OCI-M1 (cell line): ENCODE results near the gene SERINC5.
"Not testable (repeated sequence)": the region's sequence is repeated elsewhere in the genome, so short reads cannot be mapped to it uniquely, and the experiment has no call there.

Source experiments
- DNase-seq: peaks from one replicate; lab custom pipeline; 2025; lab: John Stamatoyannopoulos, UW

SERINC5 gene

DNA sequence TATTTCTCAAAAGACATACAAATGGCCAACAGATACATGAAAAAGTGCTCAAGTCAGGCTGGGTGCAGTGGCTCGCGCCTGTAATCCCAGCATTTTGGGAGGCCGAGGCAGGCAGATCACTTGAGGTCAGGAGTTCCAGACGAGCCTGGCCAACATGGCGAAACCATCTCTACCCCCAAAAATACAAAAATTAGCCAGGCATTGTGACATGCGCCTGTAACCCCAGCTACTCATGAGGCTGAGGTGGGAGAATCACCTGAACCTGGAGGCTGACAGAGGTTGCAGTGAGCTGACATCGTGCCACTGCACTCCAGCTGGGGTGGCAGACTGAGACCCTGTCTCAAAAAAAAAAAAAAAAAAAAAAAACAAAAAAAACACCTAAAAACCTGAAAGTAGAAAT is 119.0 kb downstream of the SERINC5 start:
- DNase-seq: not testable (repeated sequence)

DNA sequence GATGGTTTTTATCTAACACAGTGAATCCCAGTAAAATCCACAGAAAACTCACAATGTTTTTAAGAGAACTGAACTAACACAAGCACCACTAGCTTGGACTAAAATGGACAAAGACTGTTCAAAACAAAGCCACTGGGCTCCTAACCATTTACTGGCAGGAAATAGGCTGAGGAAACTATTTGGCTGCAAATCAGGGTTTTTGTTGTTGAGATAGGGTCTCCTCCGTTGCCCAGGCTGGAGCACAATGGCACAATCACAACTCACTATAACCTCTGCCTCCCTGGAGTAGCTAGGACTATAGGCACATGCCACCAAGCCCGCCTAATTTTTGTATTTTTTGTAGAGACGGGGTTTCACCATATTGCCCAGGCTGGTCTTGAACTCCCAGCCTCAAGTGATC is 121.0 kb downstream of the SERINC5 start:
- DNase-seq: no peak

DNA sequence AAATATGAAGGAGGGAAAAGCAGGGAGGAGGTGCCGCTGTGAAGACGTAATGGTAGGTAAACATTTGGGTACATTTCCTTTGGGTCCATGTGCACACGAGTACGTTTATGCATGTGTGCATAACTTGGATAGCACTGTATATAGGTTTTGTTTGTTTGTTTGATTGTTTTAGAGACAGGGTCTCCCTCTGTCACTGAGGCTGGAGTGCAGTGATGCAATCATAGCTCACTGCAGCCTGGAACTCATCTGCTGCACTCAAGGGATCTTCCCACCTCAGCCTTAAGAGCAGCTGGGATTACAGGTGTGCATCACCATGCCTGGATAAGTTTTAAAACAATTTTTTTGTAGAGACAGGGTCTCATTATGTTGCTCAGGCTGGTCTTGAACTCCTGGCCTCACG is 126.7 kb downstream of the SERINC5 start:
- no peak for DNase-seq

DNA sequence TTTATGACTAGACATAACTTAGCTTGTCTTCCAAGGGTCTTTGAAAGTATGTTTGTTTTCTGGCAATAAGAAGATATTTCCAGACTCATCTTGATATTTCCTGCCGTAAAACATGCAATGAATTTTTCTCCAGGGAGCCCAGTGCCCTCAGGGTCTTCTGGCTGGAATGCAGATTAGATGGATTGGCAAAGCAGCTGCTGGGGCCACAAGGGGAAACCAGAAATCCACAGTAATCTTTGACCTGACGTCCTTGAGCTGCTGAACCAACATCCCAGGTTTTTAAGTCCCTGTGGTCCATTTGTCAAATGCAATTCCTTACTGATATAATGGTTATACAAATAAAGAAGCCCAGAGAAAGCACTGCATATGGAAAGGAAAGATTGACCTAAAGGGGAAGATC is 127.7 kb downstream of the SERINC5 start:
- DNase-seq: no peak

DNA sequence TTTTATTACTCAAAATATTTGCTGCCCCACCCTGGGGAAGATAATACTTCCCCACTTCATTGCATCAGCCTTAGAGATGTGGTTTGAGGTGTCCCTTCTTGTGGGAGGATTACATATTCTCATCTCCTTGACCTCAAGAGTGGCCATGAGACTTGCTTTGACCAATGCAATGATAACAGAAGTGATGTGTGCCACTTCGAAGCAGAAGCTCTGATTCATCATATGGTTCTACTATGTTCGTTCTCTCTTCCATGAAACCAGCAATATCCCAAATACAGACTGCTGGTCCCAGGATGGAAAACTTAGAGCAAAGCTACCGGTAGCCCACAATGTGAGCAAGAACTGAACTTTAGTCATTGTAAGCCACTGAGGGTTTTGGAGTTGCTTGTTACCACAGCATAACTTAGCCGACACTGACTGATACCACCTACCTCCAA is 128.7 kb downstream of the SERINC5 start:
- peak; percentile 80 for DNase-seq

DNA sequence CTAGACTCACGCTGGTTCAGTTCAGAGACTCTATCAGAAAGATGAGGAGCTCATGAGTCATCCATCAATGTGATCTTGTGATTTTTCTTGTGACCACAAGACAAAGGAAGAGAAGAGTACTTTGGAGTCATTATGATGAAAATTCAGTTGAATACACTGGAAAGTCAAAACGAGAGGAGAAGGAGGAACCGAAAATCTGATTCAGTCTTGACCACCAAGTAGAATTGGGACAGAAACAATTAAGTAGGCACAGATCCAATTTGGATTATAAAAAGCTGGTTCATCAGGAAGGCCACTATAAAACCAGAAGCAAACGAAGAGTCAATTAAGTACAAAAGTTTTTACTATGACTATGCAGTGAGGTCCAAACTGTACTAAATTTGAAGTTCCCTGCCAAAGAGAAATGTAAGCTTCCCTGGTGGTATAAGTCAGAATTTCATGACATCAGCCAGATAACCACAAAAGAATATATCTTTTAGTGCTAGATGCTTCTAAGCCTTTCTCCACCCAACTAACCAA is 129.8 kb downstream of the SERINC5 start:
- peak; percentile 47 for DNase-seq

DNA sequence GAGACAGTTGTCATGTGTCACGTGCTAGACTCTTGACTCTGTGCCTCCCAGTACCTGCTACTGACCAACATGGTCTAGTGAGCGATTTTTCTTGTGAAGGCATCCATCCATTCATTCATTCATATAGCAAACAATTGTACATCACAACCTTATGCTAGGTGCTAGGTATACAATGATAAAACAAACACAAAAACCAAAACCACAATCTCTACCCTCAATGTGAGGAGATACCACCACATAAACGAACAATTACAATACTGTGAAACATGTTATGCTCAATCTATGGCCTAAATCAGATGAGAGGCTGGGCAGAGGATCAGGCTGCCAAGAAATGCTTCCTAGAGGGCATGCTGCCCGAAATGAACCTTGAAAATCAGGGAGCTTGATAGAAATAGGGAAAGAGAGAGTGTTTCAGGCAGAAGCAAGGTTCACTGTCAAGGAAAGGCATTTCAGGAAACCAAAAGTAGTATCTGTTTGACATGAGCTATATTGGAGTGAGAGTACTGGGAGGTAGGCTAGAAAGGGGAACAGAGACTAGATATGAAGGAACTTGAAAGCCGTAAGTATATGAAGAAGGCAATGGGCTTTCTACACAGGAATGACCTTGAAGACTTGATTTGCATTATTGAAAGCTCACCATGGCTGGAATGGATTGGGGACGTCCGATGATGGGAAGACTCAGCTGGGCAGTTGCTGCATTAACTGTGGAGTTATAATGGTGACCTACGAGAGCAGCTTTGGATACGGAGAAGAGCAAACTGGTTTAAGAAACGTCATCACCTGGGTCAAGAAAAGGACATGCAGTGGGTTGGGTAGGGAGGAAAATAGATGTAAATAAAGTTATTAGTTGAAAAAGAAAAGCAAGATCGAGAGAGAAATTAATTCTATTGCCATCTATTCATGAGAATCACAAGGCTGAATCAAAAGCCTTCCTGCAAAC is 130.6 kb downstream of the SERINC5 start:
- no peak for DNase-seq

DNA sequence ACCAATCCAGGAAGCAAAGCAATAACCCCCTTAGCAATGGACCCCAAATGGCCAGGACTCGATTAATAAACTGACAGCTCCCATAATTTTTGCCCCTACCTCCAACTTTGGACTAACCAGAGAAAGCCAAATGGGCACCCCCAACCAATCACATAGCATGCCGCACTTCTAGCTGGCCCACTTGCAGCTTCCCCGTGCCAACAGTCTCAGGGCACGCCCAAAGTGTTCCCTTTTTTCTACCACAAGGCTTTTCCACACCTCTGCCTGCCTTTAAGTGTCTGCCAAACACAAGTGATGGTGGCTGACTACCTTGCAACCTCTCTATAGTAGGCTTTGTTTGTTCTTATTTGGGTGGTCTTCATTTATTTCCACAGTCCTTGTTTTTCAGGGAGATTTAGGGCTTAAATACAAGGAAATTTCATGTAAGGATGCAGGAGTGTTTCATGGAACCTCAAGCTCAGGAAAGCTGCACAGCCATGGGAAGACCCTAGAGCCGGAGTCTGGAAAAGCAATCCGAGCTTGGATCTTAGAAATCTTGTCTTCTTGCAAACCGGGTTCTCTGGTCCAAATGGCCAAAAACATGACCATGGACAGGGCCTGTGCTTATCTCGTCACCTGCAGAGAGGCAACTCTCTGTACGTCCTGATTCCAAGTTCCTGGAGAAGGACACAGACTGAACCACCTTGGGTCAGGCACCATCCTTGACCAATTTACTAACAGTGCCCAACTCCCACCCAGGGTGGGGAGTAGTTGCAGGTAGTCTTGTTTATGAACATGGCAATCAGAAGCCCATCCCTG is 131.5 kb downstream of the SERINC5 start:
- no peak for DNase-seq

DNA sequence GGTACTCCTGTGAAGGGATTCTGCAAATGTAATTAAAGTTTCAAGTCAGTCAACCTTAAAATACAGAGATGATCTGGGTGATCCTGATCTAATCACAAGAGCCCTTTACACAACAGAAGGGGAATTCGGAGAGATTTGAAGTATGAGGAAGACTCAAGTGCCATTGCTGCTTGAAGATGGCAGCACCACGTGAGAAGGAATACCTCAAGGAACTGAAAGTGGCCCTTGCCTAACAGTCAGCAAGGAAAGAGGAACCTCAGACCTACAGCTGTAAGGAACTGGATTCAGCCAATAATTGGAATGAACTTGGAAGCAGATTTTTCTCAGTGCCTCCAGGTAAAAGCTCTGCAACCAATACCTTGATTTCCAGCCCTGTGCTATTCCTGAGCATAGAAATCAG is 133.3 kb downstream of the SERINC5 start:
- peak; percentile 43 for DNase-seq

DNA sequence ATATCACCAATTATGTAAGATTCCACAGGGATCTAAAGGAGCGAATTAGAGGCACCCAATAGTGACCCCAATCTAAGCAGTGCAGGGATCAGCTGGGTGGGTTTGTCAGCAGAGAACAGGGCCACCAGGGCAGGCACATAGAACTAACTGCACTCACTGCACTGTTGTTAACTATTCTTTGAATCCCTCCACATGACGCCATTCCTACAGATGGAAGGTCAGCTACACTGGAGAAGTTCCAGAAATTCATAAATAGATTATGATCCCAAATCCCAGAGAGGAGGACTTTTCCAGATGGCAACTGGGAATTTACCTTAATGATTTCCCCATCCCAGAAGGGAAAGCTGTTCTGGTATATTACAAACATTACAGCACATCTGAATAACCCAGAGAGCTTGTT is 136.5 kb downstream of the SERINC5 start:
- DNase-seq: no peak

DNA sequence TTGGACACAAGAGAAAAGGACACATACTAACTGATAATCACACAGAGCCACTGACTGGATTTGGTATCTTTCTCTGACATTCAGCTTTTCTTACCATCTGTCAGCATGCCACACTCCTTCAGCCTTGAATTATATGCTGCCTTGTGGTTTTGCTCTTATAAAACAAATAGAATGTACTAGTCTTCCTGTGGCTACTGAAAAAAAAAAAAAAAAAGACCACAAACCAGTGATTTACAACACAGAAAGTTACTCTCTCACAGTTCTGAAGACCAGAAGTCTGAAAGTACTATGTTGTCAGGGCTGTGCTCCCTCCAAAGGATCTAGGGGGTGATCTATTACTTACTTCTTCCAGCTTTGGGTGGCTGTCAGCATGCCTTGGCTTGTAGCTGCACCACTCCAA is 138.4 kb downstream of the SERINC5 start:
- no peak for DNase-seq

DNA sequence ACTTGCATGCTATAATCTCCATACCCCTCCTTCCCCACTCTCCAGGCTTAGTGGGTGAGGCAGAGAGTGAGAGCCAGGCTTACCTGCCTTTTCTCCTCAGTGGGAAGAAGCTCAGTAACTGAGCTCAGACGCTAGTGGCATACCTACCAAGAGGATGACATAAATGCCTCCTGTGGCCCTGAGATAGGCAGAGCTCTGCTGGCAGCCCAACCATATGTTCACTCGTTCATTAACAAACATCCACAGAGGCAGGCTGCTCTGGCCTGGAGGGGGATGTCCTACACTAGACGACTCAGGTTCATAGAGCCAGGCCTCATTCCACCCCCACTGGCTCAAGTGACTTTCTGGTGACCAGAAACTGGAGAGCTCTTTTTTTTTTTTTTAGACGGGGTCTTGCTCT is 139.4 kb downstream of the SERINC5 start:
- DNase-seq: no peak

DNA sequence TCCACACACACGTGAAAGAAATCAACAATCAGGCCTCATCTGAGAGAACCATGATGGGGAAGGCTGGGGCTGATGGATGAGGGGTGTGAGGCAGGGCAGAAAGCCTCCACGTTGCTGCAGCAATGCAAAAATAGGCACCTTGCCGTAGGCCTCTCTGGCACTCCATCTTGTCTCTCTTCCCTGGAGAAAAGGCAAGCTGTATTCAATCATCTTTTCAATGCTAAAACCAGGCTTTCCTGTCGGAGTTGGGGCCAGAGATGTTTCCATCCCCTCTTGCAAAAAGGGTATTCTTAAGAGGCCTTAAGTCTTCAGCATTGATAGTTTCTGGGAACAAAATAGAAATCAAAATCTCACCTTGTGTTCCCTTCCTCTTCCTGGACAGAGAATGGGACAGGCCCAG is 139.8 kb downstream of the SERINC5 start:
- no peak for DNase-seq

DNA sequence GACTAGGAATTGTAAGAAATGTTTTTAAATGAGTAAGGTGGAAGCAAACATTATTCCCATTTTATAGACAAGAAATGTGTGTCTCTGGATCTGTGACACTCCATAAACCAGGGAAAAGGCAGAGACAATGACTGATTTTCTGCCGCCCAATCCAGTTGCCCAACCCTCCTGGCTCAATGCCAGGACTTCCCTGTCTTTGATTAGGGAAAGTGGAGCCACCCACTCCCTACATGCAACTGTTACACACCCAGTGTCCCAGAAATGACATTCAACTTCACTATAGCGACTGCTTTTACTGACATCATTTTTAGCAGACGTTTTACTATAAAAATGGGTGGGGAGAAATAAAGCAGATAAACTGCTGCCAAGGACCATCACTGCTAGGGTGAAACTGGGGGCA is 141.0 kb downstream of the SERINC5 start:
- DNase-seq: no peak

DNA sequence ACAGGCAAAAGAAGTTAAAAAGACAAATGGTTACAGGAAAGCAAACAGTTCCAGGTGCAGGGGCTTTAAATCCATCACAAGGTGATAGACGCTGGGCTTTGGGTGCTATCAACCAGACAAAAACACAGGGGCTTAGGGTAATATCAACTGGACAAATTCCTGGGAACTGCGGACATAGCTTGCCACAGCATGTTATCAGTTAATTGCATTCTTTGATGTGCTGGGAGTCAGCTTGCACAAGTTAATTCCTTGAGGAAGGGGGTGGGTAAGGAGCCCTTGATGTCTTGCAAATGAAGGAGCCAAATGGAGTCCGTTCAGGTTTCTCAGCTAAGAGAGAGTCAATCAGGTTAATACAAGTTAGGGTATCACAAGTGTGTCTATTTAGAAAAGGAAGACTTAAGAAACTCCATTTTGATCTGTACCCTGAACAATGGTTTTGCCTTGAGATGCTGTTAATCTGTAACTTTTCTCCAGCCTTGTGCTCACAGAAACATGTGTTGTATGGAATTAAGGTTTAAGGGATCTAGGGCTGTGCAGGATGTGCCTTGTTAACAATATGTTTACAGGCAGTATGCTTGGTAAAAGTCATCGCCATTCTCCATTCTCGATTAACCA is 144.4 kb downstream of the SERINC5 start:
- DNase-seq: not testable (repeated sequence)

DNA sequence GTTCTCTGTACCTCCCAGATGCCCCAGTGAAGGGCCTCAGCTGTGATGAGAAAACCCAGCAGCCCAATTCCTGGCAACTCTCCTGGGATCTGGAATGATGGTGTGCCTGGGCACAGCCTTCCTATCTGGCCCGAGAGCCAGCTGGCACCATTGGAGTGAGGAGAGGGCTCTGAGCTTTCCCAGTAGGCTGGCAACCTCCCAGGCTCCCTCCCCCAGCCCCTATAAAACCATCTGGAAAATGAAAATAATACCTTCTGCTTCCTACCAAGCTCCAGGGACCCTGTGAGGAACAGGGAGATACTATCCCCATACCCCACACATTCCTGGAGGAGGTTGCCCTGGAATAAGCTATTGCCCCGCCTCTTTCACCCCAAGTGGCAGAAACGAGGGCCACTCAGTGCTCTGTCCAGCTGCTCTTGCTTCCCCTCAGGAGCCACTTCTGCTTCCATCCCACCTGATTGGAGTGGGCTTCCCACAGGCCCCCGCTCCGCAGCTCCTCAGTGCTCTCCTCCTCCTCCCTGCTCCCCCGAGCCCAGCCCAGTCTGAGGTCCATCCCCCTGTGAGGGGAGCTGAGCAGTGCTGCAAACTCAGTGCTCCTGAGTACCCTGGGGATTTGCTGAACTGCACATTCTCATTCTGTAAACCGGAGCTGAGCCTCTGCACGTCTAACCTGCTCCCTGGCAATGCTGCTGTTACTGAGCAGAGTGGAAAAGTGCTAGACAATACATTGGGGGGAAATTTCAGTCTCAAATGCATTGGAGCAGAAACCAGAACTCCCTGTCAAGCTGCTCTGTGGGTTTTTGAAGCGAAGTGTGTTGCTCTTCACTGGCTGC is 146.0 kb downstream of the SERINC5 start:
- DNase-seq: no peak

DNA sequence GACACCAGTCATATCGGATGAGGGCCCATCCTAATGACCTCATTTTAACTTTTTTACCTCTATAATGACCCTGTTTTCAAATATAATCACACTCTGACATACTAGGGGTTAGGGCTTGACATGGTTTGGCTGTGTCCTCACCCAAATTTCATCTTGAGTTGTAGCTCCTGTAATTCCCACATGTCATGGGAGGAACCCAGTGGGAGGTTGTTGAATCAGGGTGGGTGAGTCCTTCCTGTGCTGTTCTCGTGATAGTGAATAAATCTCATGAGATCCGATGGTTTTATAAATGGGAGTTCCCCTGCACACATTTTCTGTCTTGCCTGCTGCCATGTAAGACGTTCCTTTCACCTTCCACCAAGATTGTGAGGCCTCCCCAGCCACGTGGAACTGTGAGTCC is 148.9 kb downstream of the SERINC5 start:
- no peak for DNase-seq

DNA sequence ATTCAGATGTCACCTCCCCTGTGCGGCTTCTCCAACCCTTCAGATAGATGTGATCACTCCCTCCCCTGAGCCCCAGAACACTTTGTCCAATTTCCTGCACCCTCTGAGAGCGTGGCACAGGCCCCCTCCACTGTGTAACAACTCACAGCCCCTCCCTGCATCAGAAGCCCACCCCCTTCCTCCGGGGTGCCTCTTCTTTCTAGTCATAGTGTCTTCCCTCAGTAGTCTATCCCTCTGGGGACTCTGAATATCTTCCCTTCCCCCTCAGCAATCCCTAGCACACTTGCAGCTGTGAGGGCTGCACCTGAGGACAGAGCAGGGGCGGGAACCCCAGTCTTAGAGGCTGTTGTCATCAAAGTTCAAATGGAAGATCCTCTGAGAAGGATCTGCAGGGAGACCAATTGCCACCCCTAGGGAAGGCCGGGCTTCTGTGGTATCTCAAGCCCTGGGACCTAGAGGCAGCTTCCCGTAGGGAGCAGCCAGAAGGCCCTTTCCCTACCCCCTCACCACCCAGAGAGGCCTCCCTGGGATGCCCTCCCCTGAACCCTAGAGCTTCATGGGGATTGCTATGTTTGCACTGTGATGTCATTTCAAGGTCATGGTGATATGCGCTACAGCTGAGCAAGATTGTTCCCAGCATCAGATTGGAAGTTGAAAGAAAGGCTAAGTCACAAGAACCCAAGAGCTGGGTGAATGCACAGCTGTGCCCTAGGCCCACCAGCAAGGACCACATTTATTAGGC is 150.0 kb downstream of the SERINC5 start:
- no peak for DNase-seq

DNA sequence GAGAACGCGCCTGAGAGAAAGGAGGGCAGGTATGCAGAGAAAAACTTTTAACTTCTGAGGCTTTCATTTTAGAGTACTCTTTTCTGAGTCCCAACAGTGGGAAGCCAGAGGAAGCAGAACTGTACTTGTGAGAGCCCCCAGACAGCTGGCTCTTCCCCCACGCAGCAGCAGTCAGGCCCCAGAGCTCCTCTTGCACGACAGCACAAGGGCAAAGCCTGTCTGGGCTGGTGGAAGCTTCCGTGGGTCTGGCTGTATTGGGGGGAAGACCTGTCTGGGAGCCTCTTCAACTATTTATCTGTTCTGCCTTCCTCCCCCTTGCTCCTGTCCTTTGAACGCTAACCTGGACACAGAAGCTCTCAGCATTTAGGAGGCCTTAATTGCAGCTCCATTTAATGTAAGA is 152.5 kb downstream of the SERINC5 start:
- DNase-seq: no peak

DNA sequence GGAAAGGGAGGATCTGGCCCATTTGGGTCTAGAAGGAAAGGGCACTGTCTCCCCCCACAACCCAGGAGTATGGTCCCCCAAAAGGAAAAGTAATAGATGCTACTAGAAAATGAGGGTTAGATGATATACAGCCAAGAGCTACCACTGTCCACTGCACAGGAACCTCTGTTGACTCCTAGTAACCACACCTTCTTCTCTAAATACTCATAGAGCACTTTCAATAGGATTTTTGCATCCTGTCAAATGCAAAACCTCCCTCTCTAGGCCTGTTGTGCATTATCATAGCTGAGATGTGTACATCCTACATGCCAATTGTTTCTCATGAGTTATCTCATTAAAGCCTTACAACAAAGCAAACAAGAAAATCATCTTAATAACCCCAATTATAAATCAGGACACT is 153.9 kb downstream of the SERINC5 start:
- DNase-seq: no peak

DNA sequence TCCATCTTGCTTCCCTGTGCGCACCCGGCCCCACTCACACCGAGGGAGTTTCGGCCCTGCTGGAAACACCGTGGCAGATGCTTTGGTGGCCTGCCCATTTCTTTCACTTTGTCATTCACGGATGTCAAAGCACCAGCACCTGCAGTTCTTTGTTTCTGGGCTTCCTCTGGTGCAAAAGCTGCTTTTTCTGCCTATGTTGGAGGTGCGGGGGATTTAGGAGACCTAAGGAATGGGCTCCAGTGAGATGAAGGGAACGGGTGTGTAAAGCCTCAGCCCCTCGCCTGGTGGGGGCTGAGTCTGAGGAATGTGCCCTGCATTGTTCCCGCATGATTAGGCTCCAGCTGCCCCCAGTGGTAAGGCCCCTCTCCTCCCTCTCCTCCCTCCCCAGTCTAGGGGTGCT is 158.4 kb downstream of the SERINC5 start:
- DNase-seq: no peak
